Measurements from ENCODE around the gene SNAPC2.

Gene SNAPC2

DNA sequence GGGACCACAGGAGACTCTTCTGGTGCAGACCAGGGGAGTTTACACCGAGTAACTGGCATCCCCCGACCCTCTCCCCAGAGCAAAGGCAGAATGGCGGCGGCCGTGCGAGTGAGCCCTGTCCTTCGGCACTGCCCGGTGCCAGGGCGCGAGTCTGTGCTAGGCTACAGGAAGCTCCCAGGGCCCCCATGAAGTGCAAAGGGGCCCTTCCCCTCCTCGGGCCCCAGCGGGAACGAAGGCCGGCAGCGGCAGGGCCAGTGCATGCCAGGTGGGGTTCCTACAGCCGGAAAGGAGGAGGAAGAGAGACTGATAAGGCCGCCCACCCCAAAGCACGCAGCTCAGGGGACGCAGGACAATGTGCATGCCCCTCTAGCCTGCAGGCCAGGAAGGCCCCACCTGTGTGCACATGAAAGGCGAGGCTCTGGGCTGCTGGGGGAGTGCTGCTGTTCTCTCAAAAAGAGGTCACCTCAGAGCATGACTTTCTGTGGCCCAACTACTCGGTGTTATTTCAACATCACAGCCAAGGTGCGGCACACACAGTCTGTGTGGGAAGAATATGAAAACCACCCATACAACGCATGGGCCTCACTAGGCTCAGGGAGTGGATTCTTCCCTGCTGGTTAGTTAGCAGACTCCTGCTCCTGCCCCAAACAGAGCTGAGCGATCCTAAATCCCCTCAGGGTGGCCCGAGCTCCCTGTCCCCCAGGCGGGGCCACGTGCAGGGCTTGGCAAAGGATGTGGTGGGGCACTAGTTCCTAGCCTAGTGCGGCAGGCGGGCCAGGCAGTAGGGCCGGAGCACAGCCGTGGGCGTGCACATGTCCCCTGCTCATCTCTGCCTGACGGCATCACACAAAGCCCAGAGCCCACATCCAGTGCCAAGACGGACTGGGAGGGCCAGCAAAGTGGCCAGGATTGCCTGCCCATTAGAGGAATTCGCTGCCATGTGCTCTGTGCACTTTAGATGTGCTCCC, 51.7 kb downstream of the SNAPC2 start:
- DNase-seq, result no peak

Measured in NK-92 treated with Interleukin-12 subunit alpha and Interleukin-12 subunit beta, amount 100 ng/mL, for 24 hours (cell line).